Esophagus muscularis mucosa (tissue), 3 donors: Measurements from ENCODE around the gene HOXC11.

Experiments
- CTCF ChIP-seq, 3 experiments: fragments of 200-600 bp in 2 of 3; fragments of 450-650 bp in 1 of 3; sonication (generic) in 2 of 3; IDR thresholded peaks; one replicate each; pipeline ENCODE4 v1.5.1; 2017 to 2019; ENCODE audit warnings: antibody characterized with exemption in 3 of 3, mild to moderate bottlenecking in 2 of 3, moderate library complexity in 1 of 3
- POLR2A ChIP-seq: fragments of 450-650 bp; IDR thresholded peaks from one replicate; pipeline ENCODE4 v1.6.1; 2017; ENCODE audit warnings: antibody characterized with exemption, moderate library complexity, mild to moderate bottlenecking, low read depth

GRCh38 chr12:53956251-53956887 is 16.6 kb upstream of the HOXC11 start:
- TF ChIP-seq CTCF (IDR thresholded peaks at IDR 0.05) = no peak
- no peak for TF ChIP-seq POLR2A
